Dermis blood vessel endothelial cell (primary cell): ENCODE results near the gene BNC1. TPM values are rescaled to one million over a fixed set of nuclear protein-coding genes. Genes with fewer than 3 reads are reported as not detected.
A peak's percentile ranks its signal among the peaks of the same experiment; 100 is the strongest.
"Not testable (repeated sequence)": the region's sequence is repeated elsewhere in the genome, so short reads cannot be mapped to it uniquely, and the experiment has no call there.

Source experiments
- DNase-seq: peaks from one replicate; pipeline ENCODE4 v3.0.0; 2010
- total RNA-seq: library from RNA; depleted of rRNA; stranded (reverse); fragments of >200 nt; gene quantifications from 2 replicates; pipeline ENCODE4 v1.2.3, GENCODE V29; 2014

The BNC1 gene
- total RNA-seq, 1 donor from 2014 or later, result 0.85 TPM

DNA sequence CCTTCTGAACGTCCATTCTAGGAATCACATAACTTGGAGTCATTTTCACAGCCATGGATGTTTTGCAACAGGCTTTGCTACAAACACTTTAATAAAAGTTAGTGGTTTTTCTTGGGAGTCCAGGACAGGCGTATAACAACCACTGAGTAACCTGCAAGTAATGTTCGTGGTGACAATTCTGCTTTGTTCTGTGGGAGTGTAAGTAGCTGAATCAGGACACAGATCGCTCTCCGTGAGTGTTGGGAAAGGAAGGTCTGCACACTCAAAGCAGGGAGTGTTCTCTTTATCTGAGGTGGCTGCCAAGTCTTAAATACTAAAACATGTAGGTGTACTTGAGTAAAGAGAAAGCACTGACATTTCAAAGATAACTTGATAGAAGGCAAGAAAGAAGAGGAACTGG lies 7.9 kb upstream of the BNC1 start:
- no peak for DNase-seq

GRCh38 chr15:83290236-83290635 lies 5.8 kb upstream of the BNC1 start:
- DNase-seq, result no peak

- no peak for DNase-seq
These were observed 4.7 kb upstream of the BNC1 start for GRCh38 chr15:83289160-83289559.

DNA sequence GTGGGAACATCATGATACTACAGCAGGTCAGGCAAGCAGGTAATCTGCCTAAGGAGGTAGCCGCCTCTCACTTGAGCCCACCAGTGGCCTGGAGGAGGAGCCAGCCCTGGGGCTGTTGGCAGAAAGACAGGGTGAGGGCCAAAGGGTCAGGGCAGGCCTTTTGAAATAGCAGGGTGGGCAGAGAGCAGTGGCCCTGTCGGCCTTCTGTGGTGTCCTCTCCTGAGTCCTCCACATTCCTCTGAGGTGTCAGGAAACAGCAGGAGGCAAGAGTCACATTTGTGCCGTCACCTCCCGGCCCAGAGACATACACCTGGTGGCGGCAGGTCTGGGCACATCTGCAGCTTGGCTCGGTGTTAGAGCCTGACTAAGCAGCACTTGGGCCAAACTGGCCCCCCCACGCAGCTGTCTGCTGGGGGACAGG lies 3.9 kb upstream of the BNC1 start:
- DNase-seq, result no peak

GRCh38 chr15:83287541-83288027 lies 3.1 kb upstream of the BNC1 start:
- DNase-seq, result peak; percentile 73

- DNase-seq, result peak; percentile 27
These were observed 1.6 kb upstream of the BNC1 start for GRCh38 chr15:83285979-83286553.

- DNase-seq, result no peak
These were observed 967 bp upstream of the BNC1 start for GRCh38 chr15:83285284-83285978.

DNA sequence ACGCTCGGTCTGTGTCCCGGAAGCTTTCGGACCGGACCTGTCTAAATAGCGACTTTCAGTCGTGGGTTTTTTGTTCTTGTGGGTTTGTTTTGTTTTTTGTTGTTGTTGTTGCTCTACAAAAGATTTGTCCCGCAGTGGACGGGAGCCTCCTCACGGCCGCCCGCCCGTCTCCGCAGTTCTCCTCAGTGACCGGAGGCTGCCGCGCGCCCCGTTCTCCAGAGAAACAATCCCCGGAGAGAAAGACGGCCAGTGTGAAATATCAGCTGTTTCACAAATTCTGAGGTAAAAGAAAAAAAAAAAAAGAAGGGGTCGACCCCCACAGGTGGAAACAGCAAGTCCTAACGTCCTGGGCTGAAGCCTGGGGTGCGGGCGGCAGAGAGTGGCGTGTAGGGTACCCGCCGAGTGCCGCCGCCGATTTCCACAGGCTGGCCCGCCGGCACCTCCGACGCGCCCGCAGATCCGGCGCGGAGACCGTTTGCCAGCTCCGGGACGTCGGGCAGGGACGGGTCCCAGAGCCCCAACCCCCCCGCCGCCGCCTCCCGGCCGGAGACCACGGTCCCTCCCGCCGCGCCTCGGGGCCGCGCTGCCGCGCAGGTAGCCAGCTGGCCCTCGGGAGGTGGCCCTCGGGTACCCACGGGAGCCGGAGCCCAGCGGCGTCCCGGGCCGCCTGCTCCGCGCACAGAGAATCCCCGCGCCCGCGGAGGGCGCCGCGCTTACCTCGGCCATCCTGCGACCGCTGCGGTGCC lies 478 bp downstream of the BNC1 start:
- DNase-seq, result peak; percentile 46

- peak; percentile 50 for DNase-seq
These were observed 1.2 kb downstream of the BNC1 start for GRCh38 chr15:83283138-83283812.

DNA sequence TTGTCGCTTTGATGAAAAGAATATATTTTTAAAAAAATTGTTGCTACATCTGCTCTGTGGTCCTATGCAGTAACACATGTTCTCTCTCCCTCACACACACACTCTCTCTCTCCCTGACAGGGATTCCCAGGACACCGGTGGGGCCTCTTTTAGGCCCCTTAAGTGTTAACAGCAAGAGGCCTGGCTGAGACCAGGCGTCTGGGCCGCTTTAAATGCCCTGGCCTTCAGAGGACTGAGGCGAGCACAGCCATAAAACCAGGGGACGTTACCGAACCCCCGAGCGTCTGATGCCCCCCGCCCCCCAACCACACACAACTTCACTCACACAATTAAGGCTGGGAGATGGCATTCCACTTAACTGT lies 1.7 kb downstream of the BNC1 start:
- DNase-seq, result peak; percentile 32

DNA sequence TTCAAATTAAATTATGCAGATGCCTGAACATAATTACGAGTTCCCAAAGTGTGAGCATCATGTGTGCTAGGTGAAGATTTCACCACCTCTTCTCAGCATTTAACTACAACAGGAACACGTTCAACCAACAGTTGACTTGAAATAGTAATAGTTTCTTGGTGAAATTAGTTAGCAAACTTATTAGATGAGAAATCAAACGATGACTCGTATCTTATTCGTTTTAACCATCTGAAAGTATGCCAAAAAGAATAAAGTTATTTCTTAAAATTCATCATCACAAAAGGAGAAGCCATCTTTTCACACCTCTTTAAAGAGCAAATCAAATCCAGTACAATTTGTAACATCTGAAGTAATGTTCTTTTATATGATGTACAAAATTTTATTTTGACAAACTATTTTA lies 2.3 kb downstream of the BNC1 start:
- no peak for DNase-seq

DNA sequence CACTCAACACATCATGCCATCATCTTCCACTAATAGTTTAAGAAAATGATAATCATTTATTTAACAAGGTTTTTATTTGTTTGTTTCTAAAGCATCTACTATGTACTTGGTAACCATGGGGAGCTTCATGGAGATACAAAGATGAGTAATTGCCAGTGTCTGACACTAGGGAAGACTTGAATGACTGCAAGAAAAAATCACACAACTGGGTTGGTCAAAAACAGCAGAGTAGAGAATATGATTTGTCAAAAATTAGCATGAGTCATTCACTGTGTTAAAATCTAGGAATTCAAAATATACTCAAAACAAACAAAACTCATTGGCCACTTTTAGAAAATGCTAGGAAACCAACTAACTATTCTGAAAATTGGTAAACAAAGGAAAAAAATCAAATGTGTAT lies 6.3 kb downstream of the BNC1 start:
- peak; percentile 21 for DNase-seq

- no peak for DNase-seq
These were observed 7.8 kb downstream of the BNC1 start for GRCh38 chr15:83276661-83277060.

- no peak for DNase-seq
These were observed 9.1 kb downstream of the BNC1 start for GRCh38 chr15:83275412-83275811.

DNA sequence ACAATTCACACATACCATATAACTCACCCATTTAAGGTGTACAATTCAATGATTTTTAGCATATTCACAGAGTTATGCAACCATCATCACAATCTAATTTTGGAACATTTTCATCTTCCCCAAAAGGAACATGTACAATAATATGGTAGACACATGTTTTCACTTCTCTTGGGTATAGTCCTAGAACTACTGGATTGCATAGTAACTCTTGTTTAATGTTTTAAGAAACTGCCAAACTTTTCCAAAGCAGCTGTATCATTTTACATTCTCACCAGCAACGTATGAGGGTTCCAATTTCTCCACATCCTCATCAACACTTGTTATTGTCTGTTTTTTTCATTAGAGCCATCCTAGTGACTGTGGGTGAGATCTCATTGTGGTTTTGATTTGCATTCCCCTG lies 14.3 kb downstream of the BNC1 start:
- no peak for DNase-seq

GRCh38 chr15:83268147-83268546 lies 16.3 kb downstream of the BNC1 start:
- DNase-seq, result no peak

- no peak for DNase-seq
These were observed 21.7 kb downstream of the BNC1 start for GRCh38 chr15:83262594-83263315.

DNA sequence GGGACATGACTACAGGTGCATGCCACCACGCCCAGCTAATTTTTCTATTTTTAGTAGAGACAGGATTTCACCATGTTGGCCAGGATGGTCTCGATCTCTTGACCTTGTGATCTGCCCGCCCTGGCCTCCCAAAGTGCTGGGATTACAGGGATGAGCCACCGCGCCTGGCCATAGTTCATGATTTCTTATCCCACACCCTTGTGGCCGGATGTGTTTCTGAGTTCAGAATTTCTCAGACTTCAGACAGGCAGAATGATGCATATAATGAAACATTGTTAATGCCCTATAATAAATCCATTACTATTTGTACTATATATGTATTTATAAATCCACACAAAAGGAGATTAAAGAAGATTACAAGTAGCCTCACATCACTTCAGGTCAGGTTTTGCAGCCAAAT lies 22.3 kb downstream of the BNC1 start:
- not testable (repeated sequence) for DNase-seq

- DNase-seq, result no peak
These were observed 33.7 kb downstream of the BNC1 start for GRCh38 chr15:83250781-83251180.

DNA sequence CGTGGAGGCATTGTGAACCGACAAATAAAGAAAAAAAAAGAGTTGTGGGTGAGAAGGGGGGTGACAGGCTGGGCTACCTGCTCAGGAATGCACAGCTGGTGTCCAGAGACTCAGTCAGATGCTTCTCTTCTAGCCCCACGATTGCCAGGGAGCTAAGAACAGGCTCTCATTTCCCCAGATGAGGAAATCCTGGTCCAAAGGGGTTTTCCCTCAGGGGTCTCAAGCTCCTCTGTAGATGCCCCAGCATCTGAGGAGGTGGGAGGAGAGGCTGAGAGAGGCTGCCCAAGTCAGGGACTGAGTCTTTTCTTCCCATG lies 35.5 kb downstream of the BNC1 start:
- DNase-seq, result no peak

GRCh38 chr15:83248151-83249029 lies 36.1 kb downstream of the BNC1 start:
- DNase-seq, result peak; percentile 87

- DNase-seq, result no peak
These were observed 40.8 kb downstream of the BNC1 start for GRCh38 chr15:83243634-83244033.
